DOHH2 (cell line): ENCODE results near the gene RBM47.

Experiments used
- CTCF ChIP-seq: fragments of 200-600 bp; sonication (generic); IDR thresholded peaks from one replicate; pipeline ENCODE4 v1.5.1; 2014; ENCODE audit warnings: antibody characterized with exemption, mild to moderate bottlenecking, low read depth, low read length; ENCODE audit not compliant: poor library complexity, severe bottlenecking
- EZH2phosphoT487 ChIP-seq: fragments of 200-600 bp; sonication (generic); IDR thresholded peaks from 2 replicates; pipeline ENCODE4 v1.6.1; 2017; ENCODE audit warnings: borderline replicate concordance, mild to moderate bottlenecking, antibody characterized with exemption, low read length, moderate library complexity, mixed read lengths

GRCh38 chr4:40555176-40555900 lies 74.3 kb downstream of the RBM47 start:
- TF ChIP-seq EZH2phosphoT487 (no peak), CTCF (no peak)
